ENCODE results near the gene TOP2A.
"Not testable (repeated sequence)": the region's sequence is repeated elsewhere in the genome, so short reads cannot be mapped to it uniquely, and the experiment has no call there.

- TF ChIP-seq POLR2A (IDR thresholded peaks at IDR 0.05); CTCF (IDR thresholded peaks at IDR 0.05 in 4 of 5, conservative IDR thresholded peaks at IDR 0.05 in 1 of 5): not testable (repeated sequence)
These were observed 45.1 kb downstream of the TOP2A start for GRCh38 chr17:40372644-40373043.
